CD4-positive, alpha-beta T cell treated with Interleukin-6 for 4 hours (primary cell): ENCODE measurements around the gene ZNF423.

Experiments
- DNase-seq: peaks from one replicate; pipeline ENCODE4 v3.0.0-alpha.2; 2020; ENCODE audit warnings: mixed read lengths

ZNF423 gene

GRCh38 chr16:49846800-49847199 is 9.1 kb downstream of the ZNF423 start:
- DNase-seq: no peak

DNA sequence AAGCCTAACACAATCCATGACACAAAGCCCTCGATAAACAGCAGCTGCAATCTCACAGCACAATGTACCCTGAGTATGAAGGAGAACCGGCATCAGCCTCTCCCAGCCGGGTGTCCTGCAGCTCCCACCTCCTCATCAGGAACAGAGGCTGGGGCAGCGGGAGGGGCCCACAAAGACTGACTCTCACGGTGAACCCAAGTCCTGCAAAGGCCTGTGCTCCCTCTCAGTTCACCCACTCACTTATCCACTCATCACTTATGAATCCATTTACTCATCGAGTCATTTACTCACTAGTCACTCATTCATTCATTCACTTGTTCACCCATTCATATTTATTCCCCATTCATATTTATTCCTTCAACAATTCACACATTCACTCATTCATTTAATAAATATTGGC is 11.6 kb downstream of the ZNF423 start:
- no peak for DNase-seq

GRCh38 chr16:49843758-49844157 is 12.2 kb downstream of the ZNF423 start:
- no peak for DNase-seq

DNA sequence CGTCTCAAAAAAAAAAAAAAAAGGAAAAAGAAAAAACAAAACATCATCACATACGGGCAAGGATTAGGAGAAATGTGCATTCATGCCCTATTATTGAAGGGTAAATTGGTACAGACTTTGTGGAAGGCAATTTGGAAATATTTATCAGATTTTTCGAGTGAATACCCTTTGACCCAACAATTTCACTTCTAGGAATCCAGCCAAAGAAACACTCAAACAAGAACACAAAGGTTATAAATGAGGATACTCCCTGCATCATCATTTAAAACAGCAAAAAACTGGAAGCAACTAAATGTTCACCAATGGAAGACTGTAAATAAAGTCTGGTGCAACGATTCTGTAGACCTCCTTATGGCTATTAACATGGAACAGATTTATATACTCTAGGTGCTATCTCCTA is 12.9 kb downstream of the ZNF423 start:
- no peak for DNase-seq

GRCh38 chr16:49839017-49839825 is 16.7 kb downstream of the ZNF423 start:
- no peak for DNase-seq

GRCh38 chr16:49838441-49839016 is 17.4 kb downstream of the ZNF423 start:
- DNase-seq: no peak

GRCh38 chr16:49837688-49838410 is 18.1 kb downstream of the ZNF423 start:
- DNase-seq: no peak

GRCh38 chr16:49836668-49837067 is 19.2 kb downstream of the ZNF423 start:
- DNase-seq: no peak

DNA sequence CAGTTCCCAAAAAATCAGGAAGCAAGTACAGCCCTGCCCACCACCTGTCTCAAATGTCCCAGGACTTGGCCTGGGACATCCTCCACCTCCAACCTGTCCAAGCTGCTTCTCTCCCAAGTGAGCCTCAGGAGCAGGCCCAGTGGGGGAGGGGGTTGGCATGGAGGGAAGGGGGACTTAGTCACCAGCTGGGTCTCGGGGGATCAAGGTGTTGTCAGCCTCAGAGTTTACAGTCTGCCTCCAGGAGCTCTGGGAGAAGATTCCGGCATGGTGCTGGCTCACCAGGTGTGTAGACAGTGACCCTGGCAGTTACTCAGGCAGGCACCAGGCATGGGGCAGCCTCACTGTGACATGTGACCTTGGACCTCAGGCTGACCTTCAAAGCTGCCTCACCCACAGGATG is 19.7 kb downstream of the ZNF423 start:
- DNase-seq: no peak

DNA sequence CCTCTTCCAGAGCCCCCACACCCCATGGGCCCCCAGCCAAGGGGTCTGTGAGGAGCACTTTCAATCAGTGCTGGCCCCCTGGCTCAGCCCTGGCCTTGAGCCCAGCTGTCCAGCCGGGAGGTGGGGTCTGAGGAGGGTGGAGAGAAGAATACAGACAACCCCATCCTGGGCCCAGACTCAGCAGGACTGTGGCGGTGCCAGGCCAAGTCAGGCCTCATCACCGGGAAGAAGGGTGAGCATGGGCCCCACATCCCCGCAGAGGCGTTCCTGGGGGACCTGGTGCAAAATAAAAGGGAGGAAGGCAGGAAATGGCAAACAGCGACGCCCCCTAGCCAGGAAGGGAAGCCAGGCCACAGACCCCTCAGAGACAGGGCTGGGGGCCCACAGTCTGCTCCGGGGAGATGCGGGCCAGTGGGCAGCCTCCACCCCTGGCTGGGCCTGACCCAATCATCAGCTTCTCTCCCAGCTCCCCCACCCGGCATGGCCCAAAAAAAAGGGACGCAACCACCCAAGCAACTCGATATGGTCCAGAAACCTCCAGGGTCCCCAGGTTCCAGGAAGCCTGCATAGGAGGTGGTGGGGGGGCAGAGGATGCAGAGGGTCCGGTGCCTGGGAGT is 20.6 kb downstream of the ZNF423 start:
- no peak for DNase-seq

DNA sequence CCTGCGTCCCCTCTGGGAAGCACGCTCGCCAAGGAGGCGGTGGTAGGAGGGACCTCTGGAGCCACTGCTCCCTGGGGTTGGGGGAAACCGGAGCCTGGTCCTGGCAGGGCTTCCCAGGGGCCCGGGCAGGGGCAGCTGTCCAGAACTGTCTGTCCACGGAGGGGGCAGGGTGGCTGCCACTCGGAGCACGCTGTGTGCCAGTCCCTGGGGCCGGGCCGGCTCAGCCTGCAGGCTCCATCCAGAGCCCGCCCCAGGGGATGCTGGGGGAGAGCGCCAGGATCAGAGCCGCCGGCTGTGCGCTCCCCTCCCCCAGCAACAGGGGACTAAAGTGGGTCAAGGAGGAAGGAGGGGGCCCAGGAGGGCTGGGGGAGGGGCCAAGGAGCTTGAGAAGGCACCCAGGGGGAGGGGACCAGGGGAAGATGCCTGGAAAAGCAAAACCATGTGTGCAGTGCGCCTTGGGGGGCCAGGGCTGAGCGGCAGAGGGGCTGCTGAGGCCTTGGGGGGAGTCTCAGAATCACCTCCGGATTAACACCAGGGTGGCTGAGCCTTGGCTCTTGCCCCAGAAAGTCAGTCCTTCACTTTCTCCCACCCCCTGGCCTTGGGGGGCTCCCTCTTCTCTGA is 21.3 kb downstream of the ZNF423 start:
- DNase-seq: no peak

- no peak for DNase-seq
These were observed 21.9 kb downstream of the ZNF423 start for GRCh38 chr16:49833796-49834530.

DNA sequence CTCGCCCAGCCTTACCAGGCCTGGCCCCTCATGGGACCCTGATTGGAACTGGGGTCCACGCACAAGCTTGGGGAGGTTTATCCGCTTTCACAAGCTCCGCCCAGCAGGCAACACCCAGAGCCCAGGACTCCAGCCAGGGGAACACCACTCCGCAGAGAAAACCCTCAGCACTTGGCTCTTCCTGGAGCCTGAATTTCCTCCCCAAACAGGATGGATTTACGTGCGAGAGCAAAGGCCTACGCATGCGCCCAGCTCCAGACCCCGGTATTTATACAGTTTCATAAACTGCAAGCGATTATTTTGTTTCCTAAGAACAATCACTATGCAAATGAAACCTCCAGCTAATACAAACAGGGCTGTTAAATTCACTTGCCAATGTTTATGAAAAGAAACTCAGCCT is 22.8 kb downstream of the ZNF423 start:
- no peak for DNase-seq

- DNase-seq: no peak
These were observed 23.7 kb downstream of the ZNF423 start for GRCh38 chr16:49832177-49832576.

GRCh38 chr16:49830873-49831272 is 25.0 kb downstream of the ZNF423 start:
- DNase-seq: no peak

DNA sequence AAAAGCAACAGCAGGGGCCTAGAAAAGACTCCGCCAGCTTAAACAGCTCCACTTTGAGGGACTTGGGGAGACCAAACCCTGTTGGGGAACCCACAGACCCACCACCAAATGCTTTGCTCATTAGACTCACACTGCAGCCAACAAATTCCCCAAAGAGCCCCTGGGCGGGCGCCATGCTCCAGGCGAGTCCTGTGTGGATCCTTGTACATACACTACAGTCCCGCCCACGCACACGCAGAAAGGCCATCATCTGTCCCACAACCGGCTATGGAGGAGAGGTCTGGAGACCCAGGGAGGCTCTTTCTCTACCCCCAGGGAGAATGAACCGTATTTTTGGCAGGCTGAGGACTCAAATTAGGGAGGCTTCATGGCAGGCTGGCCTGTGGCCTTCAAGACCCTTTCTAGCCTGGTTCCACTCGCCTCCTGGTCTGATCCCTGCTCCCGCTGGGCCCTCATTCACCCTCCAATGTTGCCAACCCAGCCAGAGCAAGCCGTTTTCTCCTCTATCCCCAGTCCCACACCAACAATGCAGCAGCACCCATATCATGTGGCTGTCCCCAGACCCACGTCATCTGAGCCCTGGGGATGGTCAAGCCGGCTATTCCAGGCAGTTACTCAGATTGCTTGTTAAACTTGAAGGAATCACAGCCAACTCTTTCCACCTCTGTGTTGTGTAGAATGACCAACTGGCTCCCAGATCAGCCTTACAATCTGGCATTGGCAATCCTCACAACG is 27.2 kb downstream of the ZNF423 start:
- DNase-seq: no peak

- DNase-seq: no peak
These were observed 28.0 kb downstream of the ZNF423 start for GRCh38 chr16:49827805-49828438.

- DNase-seq: no peak
These were observed 29.4 kb downstream of the ZNF423 start for GRCh38 chr16:49826515-49826914.

DNA sequence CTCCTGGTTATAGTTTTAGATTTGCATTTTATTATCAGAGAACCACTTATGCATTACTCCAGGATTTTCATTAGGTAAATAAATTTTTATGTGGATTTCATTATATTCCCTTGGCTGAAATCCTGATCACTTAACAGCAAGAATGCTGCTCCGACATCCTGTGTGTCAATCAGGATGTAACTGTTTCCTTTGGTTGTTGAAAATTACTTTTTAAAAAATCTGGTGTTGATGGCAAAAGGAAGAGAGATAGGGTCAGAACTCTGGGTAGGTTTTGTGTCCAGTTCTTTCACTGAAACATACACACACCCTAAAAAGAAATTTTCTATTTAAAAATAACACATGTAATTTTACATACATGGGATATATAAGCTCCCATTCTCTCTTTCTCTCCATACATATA is 30.9 kb downstream of the ZNF423 start:
- DNase-seq: no peak

- no peak for DNase-seq
These were observed 31.3 kb downstream of the ZNF423 start for GRCh38 chr16:49824593-49824992.
